Measurements from ENCODE around the gene JMJD6.

DNA sequence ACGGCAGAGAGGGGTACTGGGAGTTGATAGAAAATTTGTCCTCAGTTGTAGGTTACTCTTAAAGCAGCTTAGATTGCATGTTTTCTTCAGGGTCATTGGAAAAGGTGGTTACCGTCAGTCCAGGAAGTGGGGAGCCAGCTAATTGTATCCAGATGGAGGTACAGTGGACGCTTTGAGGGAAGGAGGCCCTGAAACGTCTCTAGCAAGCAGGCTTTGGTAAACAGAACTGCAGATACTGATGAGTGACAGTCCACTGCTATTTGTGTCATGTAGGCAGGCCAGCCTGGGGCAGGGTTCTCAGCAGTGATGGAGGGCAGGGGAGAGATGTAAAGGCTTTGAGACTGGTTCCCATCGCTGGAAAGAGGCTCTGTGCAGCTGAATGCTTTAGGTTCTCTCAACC is 52.7 kb downstream of the JMJD6 start:
- TF ChIP-seq, protein P1, sequence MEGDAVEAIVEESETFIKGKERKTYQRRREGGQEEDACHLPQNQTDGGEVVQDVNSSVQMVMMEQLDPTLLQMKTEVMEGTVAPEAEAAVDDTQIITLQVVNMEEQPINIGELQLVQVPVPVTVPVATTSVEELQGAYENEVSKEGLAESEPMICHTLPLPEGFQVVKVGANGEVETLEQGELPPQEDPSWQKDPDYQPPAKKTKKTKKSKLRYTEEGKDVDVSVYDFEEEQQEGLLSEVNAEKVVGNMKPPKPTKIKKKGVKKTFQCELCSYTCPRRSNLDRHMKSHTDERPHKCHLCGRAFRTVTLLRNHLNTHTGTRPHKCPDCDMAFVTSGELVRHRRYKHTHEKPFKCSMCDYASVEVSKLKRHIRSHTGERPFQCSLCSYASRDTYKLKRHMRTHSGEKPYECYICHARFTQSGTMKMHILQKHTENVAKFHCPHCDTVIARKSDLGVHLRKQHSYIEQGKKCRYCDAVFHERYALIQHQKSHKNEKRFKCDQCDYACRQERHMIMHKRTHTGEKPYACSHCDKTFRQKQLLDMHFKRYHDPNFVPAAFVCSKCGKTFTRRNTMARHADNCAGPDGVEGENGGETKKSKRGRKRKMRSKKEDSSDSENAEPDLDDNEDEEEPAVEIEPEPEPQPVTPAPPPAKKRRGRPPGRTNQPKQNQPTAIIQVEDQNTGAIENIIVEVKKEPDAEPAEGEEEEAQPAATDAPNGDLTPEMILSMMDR (IDR thresholded peaks at IDR 0.05), result no peak
- TF ChIP-seq POLR2A (IDR thresholded peaks at IDR 0.05), result no peak

Data from Peyer's patch (tissue), 4 donors.